ENCODE results near the gene FAM217A. TPM values are rescaled to one million over a fixed set of nuclear protein-coding genes. Genes with fewer than 3 reads are reported as not detected.

Gene FAM217A
- total and polyA plus RNA-seq, 2 of the 13 experiments (the other 11 are each of a cell fraction or from before 2014, with no cell fraction given), result not detected

- DNase-seq (ENCODE audit: low spot score) (peak; percentile 24), ATAC-seq (peak; percentile 37; the same call in 1 of the 3 replicates), FAIRE-seq (peak; percentile 28)
- H3K36me3 ChIP-seq (replicated peaks in 1 of 2; ENCODE audit: control insufficient read depth in 1 of 2, insufficient read depth in 2 of 2, low read length in 2 of 2), result no peaks in the 10 kb centered on the region
- peak; percentile 62 to 72 for TF ChIP-seq MAFK (conservative IDR thresholded peaks at IDR 0.05 in 1 of 2, IDR thresholded peaks at IDR 0.05 in 1 of 2; ENCODE audit: low read length in 2 of 2)
- TF ChIP-seq ZBTB43 (CRISPR knock-in tag; conservative IDR thresholded peaks at IDR 0.05), result no peak
- peak; percentile 44 for TF ChIP-seq MAFF (IDR thresholded peaks at IDR 0.05; ENCODE audit: low read depth, low read length)
- no peak for TF ChIP-seq ARID4A (CRISPR knock-in tag; IDR thresholded peaks at IDR 0.05; ENCODE audit: borderline replicate concordance)
- no peaks in the 10 kb centered on the region for H4K20me1 ChIP-seq (ENCODE audit: insufficient read depth, low read length)
- CTCF ChIA-PET (ENCODE audit: low intra/inter-chr PET ratio, low total read pairs), result no interaction called here
- peak overlapping the region; percentile 13 for H2AFZ ChIP-seq (ENCODE audit: low read length)
- 0 out of 6 replicates have a peak overlapping the region, but pooled peaks of 1 of the 3 experiments have one; percentile 8 for H3K4me3 ChIP-seq (replicated peaks in 1 of 3; ENCODE audit: insufficient read depth in 1 of 3, low read depth in 2 of 3, low read length in 3 of 3)
- H3K4me1 ChIP-seq (ENCODE audit: insufficient read depth, low read length), result peaks cover 78% of the 10 kb centered on the region
- H3K4me2 ChIP-seq (ENCODE audit: low read depth, low read length), result no peak overlapping the region
- WGBS (ENCODE audit: low lambda C conversion rate), result 26% methylated on average over 2 of the region's 2 CpGs
- no TSS peak for BruUV-seq (replicated peaks)
- H3K27ac ChIP-seq (ENCODE audit: extremely low read length, insufficient read depth, low read length), result no peak overlapping the region
- H3K9me3 ChIP-seq (ENCODE audit: low read length), result no peaks in the 10 kb centered on the region
- POLR2A ChIA-PET, result no interaction called here
- in situ Hi-C loops (cut with HindIII; ENCODE audit: extremely low pct_ligation_motif_present, low pct_unique_long_range_greater_than_20kb) (no loop called here), intact Hi-C loops (cut with micrococcal nuclease; ENCODE audit: unreplicated experiment) (loop anchor here (2.0 kb wide), 1 partner anchor 41 kb away; no protein-coding TSS in a partner anchor)
- no peaks in the 10 kb centered on the region for H3K79me2 ChIP-seq (ENCODE audit: insufficient read depth, low read length)
- H3K27me3 ChIP-seq (ENCODE audit: control insufficient read depth in 1 of 2, insufficient read depth in 2 of 2, low read length in 2 of 2), result no peaks in the 10 kb centered on the region
- H3K9ac ChIP-seq (ENCODE audit: insufficient read depth, low read depth, low read length), result no peak overlapping the region
Measured at GRCh38 chr6:4107873-4108272, 28.9 kb upstream of the FAM217A start.

Measured in HepG2 (cell line).